A673 (cell line): ENCODE results near the gene CFAP46.
"Not testable (repeated sequence)": the region's sequence is repeated elsewhere in the genome, so short reads cannot be mapped to it uniquely, and the experiment has no call there.

Experiments used
- EZH2 ChIP-seq: fragments of 200-600 bp; sonication (generic); IDR thresholded peaks from 2 replicates; pipeline ENCODE4 v1.6.1; 2017; ENCODE audit warnings: borderline replicate concordance, low read depth, mild to moderate bottlenecking, mixed read lengths, antibody characterized with exemption, low read length; ENCODE audit not compliant: poor library complexity, severe bottlenecking
- TF ChIP-seq, protein P1 (sequence below): fragments of 300-800, 200-600 bp; sonication (generic); conservative IDR thresholded peaks from 2 replicates; pipeline ENCODE4 v1.5.1; 2017; ENCODE audit warnings: low read depth, mild to moderate bottlenecking, antibody characterized with exemption, low read length, moderate library complexity, mixed read lengths

DNA sequence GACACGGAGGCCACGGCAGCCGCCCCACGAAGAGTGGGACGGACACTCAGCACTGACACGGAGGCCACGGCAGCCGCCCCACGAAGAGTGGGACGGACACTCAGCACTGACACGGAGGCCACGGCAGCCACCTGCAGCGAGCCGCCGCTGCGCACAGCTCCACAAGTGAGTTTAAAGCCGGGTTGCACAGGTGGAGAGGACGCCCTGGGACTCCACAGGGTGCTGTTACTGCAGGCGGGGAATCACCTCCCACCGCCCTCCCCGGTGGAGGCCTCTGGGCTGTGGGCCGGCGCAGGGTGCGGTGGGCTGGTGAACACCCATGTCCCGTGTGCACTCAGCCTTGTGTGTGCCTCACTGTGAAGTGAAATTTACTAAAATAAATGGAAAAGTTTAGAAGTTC, 169.6 kb downstream of the CFAP46 start:
- TF ChIP-seq, protein P1, sequence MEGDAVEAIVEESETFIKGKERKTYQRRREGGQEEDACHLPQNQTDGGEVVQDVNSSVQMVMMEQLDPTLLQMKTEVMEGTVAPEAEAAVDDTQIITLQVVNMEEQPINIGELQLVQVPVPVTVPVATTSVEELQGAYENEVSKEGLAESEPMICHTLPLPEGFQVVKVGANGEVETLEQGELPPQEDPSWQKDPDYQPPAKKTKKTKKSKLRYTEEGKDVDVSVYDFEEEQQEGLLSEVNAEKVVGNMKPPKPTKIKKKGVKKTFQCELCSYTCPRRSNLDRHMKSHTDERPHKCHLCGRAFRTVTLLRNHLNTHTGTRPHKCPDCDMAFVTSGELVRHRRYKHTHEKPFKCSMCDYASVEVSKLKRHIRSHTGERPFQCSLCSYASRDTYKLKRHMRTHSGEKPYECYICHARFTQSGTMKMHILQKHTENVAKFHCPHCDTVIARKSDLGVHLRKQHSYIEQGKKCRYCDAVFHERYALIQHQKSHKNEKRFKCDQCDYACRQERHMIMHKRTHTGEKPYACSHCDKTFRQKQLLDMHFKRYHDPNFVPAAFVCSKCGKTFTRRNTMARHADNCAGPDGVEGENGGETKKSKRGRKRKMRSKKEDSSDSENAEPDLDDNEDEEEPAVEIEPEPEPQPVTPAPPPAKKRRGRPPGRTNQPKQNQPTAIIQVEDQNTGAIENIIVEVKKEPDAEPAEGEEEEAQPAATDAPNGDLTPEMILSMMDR = not testable (repeated sequence)
- not testable (repeated sequence) for TF ChIP-seq EZH2
